Measurements from ENCODE around the gene CAMK4.

DNA sequence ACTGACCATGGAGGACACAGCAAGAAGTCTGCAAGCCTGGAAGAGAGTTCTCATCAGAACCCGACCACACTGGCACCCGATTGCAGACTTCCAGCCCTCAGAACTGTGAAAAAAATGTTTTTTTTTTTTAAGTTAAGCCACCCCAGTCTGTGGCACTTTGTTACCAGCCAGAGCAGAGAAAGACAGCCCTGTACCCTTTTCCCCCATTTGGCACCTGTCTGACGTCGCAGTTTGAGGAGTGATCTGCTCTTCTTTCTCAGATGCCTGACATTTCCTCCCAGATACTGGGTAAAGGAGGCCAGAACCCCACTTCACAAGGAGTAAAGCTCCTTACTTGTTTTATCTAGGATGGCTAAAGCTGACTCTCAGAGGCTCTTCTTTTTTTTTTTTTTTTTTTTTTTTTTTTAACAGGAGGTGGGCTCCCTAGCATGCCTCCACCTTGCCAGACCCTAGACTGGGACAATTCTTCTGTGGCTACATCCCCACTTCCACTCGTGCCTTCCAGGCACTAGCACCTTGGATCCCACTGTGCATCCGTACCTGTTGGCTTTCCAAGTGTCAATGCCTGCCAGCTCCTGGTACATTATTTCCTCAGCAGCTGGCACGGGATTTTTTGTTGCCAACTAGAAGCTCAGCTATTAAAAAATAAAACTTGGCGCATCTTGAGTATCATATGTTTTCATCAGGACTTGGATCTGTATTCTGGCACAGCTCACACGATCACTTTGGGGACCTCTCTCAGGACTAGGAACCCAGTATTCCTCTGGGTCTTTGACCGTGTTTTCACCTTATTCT is 14.4 kb downstream of the CAMK4 start:
- TF ChIP-seq GATA2 (IDR thresholded peaks at IDR 0.05; ENCODE audit: low read depth, low read length) (no peak), GATA3 (IDR thresholded peaks at IDR 0.05; ENCODE audit: low read depth, low read length) (no peak)
